Lower leg skin (tissue), 3 donors: ENCODE measurements around the gene NGB.

Source experiments
- POLR2A ChIP-seq, 2 donors: fragments of 450-650 bp; IDR thresholded peaks; one replicate each; pipeline ENCODE4 v1.6.1; 2016 to 2017; ENCODE audit warnings: antibody characterized with exemption in 2 of 2, mild to moderate bottlenecking in 1 of 2, moderate library complexity in 1 of 2
- TF ChIP-seq, protein P1 (sequence below), 3 donors: fragments of 450-650 bp; IDR thresholded peaks; one replicate each; pipeline ENCODE4 v1.5.1; 2016; ENCODE audit warnings: antibody characterized with exemption in 3 of 3, mild to moderate bottlenecking in 3 of 3, moderate library complexity in 2 of 3

GRCh38 chr14:77270361-77271112 is 469 bp downstream of the NGB start:
- TF ChIP-seq, protein P1, sequence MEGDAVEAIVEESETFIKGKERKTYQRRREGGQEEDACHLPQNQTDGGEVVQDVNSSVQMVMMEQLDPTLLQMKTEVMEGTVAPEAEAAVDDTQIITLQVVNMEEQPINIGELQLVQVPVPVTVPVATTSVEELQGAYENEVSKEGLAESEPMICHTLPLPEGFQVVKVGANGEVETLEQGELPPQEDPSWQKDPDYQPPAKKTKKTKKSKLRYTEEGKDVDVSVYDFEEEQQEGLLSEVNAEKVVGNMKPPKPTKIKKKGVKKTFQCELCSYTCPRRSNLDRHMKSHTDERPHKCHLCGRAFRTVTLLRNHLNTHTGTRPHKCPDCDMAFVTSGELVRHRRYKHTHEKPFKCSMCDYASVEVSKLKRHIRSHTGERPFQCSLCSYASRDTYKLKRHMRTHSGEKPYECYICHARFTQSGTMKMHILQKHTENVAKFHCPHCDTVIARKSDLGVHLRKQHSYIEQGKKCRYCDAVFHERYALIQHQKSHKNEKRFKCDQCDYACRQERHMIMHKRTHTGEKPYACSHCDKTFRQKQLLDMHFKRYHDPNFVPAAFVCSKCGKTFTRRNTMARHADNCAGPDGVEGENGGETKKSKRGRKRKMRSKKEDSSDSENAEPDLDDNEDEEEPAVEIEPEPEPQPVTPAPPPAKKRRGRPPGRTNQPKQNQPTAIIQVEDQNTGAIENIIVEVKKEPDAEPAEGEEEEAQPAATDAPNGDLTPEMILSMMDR (IDR thresholded peaks at IDR 0.05) = no peak
- TF ChIP-seq POLR2A (IDR thresholded peaks at IDR 0.05) = no peak
